NCI-H2081 treated with DMSO at 0.1 percent for 48 hours (cell line): ENCODE data around the gene HSPG2.

Experiments used
- DNase-seq: peaks from one replicate; lab custom pipeline; 2025; lab: John Stamatoyannopoulos, UW

The HSPG2 gene

DNA sequence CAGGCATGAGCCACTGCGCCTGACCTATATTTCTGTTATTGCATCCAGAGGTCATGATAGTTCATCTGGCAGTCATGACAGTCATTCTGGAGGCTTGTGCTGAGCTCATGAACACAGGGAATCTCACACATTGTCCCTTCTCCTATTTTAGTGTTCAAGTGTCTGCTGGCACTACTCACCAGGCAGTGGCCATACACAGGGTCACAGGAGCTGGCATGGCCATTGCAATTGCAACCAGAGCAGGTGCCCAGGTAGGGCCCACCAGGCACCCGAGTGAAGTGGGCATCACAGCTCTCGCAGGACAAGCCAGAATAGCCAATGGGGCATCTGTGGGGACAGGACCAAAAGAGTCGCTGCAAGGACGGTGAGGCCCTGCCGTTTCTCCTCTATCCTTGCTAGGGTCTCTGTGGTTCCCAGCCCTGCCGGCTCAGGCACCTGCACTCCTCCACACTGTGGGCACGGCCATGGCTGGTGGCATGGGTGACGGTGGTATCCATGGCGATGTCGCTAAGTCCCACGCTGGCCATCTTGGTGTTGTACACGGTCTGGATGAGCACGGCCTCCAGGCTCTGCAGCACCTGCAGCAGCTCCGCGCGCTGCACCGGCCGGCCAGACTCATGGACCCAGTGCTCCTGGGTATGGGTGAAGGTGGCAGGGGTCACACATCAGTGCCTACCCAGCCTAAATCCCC is 57.0 kb downstream of the HSPG2 start:
- no peak for DNase-seq

DNA sequence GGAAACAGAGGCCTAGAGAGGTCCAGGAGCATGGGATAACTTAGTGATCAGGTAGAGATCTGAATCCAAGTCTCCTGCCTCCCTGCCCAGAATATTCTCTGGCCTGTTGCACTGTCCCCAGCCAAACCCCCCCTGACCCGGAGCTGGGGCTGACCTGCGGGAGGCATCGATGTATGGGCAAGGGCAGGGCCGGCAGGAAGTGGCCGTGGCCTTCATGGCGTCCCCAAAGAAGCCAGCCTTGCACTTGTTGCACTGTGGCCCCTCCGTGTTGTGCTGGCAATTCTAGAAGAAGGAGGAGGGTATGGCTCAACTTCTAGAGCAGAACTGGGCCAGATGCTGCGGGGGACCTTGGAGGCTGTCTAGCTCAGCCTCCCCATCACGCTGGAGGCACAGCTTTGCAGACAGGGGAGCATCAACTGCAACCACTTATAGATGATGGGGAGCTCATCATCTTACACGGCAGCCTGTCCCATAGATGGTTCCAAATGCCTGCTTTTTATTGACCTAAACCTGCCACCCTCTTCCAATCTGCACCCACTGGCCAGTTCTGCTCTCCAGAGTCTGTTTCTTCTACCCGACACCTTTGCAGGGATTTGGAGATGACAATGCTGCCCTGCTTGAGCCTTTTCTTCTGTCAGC is 58.2 kb downstream of the HSPG2 start:
- DNase-seq: no peak

DNA sequence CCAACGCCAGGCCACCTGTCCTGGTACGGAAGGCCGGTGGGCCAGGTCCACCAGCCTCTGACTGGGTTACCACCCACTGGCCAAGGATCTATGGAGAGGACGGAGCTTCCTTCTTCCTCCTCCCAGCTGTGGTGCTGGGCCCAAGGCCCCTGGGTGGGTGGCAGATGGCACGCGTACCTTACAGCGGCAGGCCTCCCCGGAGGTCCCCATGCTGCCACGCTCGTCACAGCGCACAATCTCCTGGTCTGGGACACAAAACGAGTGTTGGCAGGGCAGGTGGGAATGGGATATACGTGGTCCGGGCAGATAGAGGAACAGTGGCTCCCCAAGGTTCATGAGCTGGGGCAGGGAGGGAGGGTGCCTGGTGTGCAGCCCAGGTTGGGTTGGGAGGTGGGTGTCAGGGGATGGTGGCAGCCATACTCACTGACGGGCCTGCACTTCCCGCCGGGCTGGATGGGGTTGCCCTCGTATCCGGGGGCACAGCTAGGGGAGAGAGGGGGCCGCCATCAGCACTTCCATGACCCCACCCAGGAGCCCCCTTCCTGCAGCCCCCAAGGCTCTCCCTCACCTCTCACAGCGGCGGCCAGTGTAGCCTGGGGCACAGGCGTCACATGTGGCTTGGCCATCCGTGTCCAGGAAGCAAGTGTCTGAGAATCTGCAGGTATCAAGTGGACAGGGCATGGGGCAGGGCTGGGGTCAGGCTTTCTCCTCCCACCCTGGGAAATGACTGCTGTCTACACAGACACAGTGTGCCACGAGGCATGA is 58.9 kb downstream of the HSPG2 start:
- DNase-seq: no peak

DNA sequence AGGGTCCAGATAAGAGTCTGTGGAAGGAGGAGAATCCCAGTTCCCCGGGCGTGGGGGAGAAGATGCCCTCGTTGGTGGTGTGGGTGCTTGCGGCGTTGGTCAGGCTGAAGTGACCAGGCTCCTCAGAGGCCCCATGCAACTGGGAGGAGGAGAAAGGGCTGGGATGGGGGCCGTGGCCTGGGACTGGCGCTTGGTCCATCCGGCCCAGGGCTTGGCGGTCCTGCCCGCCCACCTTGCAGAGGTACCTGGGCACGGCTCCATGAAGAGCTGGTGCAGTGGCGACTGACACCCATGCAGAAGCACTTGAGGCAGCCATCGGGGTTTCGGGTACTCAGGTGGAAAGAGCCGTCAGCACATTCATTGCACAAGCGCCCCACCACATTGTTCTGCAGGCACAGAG is 60.8 kb downstream of the HSPG2 start:
- no peak for DNase-seq

DNA sequence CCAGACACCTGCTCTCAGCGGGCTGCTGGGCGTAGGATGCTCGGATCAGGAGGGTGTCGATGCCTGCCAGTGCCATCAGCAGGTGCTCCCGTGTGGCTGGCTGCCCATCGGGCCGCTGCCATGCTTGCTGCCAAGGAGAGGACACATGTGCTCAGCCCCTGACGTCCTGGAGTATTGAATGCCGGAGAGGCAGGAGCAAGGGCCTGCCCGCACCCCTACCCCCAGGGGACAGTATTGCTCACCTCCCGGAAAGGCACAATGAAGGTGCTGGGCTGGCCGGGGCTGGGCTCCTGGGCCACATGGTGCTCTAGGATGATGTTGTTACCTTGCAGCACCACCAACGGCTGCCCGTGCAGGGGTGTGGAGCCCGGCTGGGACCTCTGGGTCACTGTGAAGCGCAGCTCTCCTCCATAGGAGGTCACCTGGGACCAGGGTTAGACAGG is 61.5 kb downstream of the HSPG2 start:
- no peak for DNase-seq

DNA sequence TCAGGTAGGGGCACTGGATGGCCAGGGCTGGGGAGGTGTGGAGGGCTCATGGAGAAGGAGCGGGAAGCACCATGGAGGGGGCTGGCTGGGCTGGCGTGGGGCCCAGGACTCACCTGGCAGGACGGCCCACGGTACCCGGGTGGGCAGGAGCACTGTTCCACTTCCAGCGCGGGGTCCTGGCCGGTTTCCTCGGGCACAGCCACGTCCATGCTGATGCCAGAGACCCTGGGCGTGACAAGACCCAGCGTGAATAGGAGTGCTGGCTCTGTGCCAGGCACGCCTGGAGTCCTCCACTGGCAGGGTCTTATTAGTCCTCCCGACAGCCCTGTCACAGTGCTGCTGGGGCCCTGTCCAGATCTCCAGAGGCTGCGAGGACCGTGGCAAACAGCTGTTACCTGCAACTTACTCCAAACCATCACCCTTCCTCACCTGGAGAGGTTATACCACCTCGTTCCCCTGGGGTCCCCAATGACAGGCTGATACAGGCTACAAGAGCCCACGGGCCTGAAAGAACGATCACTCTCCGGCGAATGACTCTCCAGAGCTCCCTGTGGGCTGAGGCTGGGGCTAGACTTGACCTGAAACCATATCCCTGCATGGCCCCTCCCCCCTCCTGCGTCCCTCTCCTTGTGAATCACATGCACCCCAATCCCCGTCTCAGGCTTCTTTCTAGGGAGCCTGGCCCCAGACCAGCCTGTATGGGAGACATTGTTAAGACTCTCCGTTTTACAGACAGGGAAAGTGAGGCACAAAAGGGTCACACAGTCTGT is 62.1 kb downstream of the HSPG2 start:
- no peak for DNase-seq

DNA sequence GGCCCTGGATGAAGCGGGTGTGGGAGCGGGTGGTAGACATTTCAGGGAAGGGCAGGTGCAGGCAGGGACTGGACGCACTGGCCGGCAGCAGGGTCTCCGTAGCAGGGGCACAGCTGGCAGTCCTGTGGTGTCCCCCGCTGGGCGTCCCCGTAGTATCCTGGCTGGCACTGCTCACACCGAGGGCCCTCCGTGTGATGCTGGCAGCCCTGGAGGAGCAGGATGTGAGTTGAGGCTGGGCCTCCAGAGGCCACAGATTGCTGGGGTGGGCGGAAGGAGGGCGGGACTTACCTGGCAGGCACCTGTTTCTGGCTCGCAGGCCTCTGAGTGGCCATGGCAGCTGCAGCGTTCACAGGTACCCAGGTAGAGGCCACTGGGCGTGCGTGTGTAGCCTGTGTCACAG is 62.8 kb downstream of the HSPG2 start:
- no peak for DNase-seq

DNA sequence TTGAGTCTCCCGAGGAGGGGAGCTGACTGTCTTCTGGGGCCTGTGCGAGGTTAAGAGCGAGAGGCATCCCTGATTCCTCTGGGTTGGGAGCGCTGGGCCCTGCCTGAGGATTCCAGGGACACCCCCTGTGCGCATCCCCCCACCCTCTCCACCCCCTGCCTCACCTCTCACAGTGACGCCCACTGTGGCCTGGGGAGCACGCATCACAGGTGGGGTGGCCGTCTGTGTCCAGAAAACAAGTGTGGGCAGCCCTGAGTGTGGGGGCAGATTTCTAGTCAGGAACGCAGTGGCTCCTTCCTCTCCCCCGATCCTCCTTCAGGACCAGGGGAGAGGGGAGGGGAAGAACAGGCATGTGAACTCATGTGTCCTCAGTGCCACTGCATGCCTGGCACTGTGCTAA is 63.3 kb downstream of the HSPG2 start:
- no peak for DNase-seq

DNA sequence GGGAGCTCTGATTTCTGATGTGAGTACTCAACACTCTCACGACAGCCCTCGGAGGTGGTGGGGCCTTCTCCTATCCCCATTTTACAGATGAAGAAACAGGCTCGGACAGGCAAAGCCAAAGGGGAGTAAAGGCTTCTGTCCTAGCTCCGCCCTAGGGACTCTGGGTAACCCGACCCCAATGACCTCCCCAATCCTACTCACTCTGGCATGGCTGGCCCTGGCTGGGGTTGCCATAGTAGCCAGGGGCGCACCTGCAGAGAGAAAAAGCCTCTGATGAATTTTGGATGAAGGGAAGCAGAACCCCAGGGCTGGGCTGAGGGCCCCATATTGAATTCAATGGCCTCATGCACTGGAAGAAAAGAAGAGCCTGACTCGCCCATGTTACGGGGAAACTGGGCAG is 63.9 kb downstream of the HSPG2 start:
- no peak for DNase-seq

DNA sequence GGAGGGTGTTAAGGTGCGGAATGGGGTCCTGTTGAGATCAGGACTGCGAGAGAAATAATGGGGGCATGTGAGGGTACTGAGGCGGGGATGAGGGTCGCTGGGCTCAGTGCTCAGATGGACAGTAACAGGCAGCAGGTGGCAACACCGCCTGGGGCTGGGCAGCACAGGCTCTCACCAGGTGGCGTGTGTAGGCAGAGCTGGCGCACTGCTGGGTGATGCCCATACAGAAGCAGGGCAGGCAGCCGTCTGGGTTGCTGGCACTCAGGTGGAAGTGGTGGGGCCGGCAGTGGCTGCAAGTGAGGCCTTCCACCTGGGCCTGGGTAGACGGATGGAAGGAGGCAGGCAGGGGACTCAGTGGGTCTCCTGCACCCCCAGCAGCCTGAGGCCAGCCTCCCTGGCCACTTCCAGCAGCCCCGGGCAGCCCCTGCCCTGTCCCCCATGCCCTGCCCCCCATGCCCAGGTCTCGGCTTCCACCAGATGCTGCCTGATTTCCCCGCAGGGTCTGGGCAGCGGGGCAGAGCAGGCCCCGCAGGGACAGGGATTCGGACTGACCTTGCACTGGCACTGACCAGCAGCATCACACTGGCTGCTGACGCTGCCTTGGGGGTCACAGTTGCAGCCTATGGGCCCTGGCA is 64.5 kb downstream of the HSPG2 start:
- DNase-seq: no peak

DNA sequence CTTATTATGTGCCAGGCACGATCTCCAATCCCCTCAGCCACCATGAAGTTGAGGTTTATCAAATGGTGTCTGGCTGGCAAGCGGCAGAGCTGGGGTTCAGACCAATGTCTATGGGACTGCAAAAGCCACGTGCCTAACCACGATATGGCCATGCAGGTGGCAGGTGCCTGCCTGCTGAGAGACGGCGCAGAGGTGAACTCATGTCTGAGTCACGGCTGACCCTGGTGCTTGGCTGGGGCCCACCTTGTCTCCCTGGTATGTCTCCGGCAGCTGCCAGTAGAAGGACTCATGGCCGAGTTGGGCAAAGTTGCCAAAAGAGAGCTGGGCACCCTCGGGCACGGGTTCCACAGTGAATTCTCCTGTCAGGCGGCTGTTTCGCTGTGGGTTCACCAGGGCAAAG is 65.2 kb downstream of the HSPG2 start:
- DNase-seq: no peak

DNA sequence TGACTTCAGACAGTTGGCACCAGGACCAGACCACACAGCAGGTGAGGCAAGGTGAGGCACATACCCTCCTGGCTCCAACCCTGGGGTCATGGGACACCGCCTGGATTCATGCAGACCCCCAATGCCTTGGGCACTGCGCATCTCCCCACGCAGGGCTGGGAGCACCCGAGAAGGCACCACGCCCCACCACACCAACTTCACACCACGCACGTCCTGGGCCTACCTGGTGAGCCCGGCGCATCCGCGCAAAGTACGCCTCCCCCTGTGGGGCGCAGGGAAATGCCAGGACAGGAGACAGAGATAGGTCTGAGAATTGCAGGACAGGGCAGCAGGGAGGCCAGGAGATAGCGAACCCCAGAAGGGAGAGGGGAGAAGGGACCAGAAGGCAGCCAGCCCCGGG is 66.5 kb downstream of the HSPG2 start:
- no peak for DNase-seq

DNA sequence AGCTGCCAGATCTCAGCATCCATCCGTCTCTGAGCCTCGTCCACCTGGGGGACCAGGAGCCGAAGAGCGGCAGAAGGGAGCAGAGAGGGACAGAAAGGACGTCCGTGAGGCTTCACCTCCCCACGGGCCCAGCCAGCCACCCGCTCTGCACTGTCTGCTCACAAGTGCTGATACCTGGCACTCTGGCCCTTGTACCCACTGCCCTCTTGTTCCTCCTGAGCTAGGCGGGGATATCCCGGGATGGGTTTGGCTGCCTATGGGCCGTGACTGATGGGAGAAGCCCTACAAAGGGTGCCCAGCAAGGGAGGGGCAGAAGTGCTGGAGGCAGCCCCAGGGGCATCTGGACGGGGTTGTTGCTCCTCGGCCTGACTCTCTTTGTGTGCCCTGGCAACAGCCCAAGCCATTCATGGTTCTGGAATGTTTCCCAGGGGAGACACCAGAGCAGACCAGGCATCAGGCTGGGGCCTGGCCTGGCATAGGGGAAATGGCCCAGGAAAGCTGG is 67.4 kb downstream of the HSPG2 start:
- no peak for DNase-seq

DNA sequence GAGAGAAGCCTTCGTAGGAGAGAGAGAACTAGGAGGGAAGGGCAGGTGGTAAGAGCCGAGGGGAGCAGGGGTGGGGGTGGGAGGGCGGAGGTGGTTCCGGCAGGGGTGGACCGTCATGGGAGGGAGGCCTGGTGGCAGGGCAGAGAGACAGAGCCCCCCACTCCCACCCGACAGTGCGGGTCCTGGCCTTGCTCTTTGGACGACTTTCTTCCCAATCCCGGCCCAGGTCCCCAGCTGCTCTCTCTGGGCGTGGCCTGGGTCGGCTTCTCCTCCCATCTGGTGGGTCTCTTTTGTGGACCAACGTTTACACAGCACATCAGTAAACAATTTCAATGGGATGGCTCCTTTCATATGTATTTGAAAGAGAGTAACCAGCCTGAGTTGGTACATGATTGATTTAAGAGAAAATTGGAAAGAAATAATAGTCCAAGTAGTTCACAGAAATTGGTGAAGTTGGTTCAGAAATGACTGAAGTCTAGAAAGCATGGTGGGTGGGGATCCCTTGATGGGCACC is 68.1 kb downstream of the HSPG2 start:
- no peak for DNase-seq

DNA sequence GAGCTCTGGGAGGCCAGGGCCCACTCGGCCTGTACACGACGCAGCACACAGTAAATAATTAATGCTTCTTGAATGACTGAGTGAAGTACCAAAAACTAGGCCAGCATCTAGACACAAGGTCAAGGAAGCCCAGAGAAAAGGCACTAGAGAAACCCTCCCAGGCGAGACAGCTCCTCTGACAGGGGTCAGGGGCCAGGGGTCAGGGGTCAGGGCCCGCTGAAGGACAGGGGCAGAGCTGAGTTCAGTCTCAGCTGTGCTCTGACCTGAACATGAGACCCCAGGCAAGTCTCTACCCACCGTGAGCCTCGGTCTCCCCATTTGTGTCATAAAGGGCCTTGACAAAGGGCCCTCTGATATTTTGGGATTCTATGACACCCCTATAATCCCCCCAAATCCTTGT is 68.6 kb downstream of the HSPG2 start:
- DNase-seq: no peak

DNA sequence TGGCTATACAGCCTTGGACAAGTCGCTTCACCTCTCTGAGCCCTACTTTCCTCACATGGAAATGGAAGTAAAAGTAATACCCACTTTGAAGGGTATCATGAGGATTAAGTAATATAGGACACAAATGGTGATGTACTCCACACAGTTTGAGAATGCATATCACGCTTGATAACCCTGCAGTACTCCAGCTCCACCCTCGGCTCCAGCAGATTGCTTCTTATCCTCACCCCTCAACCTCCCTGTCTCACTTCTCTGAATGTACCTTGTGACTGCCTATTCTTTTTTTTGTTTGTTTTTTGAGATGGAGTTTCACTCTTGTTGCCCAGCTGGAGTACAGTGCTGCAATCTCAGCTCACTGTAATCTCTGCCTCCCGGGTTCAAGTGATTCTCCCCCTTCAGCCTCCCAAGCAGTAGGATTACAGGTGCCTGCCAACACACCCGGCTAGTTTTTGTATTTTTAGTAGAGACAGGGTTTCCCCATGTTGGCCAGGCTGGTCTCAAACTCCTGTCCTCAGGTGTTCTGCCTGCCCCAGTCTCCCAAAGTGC is 69.6 kb downstream of the HSPG2 start:
- DNase-seq: no peak

DNA sequence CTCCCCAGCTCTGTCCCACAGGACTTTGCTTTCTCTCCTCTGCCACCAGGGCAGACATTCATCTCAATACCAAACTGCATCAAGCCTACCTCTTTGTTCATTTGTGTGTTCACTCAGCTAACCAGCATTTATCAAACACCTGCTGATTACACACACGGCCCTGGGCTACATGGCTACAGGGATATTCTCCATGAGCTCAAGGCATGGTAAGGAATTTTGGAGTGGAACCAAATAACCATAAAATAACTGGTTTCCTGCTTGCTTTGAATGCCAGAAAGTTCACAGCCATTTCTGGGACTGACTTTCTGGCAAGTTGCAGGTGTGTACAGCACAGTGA is 70.4 kb downstream of the HSPG2 start:
- no peak for DNase-seq

DNA sequence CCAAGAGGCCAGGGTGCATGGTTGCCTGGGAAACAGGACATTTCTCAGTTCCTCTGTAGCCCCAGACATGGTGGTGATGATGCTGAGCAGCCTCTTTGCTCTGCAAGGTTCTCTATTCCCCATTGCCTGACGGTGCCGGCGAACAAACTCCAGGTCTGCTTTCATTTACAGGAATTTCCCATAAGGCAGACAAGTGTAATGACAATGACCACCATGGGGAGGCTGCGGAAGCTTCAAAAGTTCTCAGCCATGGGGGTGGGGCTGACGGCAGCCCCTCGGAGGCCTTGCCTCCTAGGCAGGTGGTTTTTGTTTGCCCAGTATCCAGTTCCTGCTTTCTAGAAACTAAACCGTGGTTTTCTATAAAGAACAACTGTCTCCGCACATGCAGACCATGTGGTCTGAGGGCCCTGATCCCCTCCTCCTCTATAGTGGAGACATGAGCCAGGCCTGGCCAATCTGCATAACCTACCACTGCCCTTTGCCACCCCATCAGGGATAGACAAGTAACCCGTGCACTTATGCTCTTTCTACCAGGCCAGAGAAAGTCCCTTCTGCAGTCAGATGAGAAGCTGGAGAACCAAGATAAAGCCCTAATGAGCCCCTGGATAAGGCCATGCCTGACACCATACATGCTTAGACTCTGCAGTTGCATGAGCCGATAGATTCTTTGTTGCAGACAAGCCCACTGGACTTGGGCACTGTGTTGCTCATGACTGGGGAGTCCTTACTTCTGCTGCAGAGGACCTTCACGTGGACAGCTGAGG is 71.0 kb downstream of the HSPG2 start:
- DNase-seq: no peak

DNA sequence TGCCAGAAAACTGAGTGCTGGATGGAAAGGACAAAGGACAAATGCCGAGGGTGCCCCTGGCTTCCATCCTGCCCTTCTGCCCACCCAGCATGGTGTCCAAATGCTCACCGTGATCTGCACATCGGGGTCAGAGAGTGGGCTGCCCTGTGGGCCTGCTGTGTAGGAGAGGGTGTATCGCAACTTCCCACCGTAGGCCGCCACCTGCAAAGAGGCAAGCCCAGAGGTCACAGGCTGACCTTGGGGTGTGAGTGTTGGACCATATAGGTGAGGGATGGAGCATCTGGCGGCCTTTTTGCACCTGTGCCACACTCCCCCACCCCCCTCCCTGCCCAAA is 71.5 kb downstream of the HSPG2 start:
- DNase-seq: no peak

DNA sequence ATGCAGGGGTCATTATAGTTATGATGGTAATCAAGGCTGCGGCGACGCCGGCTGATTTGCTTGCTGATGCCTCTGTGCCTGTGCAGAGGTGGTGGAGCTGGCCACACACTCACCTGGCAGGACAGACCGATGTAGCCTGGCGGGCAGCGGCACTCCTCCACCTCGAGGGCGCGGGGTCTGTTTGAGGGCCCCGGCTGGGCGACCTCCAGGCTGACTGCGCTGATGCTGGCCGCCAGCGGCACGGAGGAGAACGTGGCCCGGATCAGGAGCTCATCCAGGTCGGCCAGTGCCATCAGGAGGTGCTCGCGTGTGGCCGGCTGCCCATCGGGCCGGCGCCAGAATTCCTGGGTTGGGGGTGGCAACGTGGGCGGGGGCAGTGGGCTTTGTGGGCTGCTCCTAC is 72.4 kb downstream of the HSPG2 start:
- DNase-seq: no peak

DNA sequence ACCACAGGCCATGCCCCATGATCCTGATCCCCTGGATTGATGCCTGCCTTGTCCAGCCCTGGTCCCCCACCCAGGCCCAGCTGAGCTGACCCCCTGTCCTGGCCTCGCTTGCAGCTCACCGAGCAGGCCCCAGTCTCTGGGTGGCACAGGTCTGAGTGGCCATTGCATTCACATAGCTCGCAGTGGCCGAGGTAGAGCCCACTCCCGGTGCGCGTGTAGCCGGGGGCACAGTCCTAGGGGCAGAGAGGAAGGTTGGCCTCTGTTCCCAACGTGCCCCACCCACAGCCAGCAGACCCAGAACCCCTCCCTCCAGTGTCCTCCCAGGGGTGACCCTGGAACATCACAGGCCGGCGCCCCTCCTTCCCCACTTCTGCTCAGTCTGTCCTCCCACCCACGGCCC is 73.1 kb downstream of the HSPG2 start:
- DNase-seq: no peak
